GM20000 (cell line): ENCODE data around the gene IRX2.

Experiments used
- DNase-seq: peaks from one replicate; pipeline ENCODE4 v3.0.0; 2012; ENCODE audit warnings: low spot score
- CTCF ChIP-seq: IDR thresholded peaks from 2 replicates; pipeline ENCODE4 v1.5.1; 2012; ENCODE audit warnings: mild to moderate bottlenecking, control low read depth; ENCODE audit errors: extremely low read depth, missing control alignments

The IRX2 gene

GRCh38 chr5:2761921-2762488 is 10.5 kb upstream of the IRX2 start:
- no peak for TF ChIP-seq CTCF
- DNase-seq = no peak

DNA sequence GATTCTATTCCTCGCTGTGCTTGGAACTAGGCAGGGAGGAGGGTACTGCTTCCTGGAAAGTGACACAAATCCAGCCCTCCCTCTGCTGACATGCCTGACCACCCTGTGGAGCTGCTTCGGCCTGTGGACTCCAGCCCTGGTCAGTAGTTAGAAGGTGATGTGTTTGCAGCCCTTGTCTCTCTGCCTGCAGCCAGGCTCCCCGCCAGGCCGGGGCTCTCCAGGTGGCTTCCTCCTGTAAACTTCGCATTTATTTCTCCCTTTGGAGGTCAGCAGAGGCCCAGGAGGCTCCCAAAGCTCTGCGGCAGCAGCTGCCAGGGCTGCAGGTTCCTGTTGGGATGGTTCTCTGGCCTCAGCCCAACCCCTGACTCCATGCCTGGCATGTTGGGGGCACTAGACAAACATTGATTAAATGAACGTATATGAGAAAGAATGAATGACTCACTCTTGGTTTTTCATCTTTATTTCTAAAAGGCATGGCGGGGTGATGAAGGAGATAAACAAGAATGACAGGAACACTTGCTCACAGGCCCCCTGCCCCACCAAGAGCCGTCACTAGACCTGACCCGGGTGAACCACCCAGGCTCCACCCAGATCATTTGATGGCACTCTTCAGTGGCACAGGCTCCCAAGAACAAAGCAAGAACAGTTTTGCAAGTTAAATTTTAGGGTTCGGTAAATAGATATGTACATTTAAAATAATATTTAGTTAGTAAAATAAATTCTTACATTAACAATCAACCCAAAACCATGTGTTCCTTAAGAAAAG is 8.4 kb upstream of the IRX2 start:
- TF ChIP-seq CTCF = no peak
- DNase-seq = no peak

- no peak for TF ChIP-seq CTCF
These were observed 7.6 kb upstream of the IRX2 start for GRCh38 chr5:2759091-2759490.

DNA sequence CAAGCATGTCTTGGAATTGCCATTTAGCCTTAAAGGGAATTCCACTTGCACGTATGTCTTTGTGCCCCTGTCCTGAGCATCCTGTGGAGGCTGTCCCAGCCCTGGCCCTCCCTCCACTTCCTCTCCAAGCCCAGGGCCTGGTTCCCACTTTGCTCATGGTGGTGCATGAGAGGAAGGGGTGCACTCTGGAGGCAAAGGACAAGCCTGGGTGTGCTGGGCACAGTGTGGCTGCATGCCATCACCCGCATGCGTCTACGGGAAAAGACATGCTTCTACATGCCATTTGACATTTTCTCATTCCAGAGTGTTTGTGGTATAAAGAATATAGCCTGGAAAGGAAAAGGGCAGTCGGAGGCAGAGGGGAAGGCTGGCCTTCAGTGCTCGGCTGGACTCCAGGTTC is 7.2 kb upstream of the IRX2 start:
- DNase-seq = no peak
- no peak for TF ChIP-seq CTCF

More at GRCh38 chr5:2759091-2759490, 7.6 kb upstream of the IRX2 start:
- DNase-seq = no peak

DNA sequence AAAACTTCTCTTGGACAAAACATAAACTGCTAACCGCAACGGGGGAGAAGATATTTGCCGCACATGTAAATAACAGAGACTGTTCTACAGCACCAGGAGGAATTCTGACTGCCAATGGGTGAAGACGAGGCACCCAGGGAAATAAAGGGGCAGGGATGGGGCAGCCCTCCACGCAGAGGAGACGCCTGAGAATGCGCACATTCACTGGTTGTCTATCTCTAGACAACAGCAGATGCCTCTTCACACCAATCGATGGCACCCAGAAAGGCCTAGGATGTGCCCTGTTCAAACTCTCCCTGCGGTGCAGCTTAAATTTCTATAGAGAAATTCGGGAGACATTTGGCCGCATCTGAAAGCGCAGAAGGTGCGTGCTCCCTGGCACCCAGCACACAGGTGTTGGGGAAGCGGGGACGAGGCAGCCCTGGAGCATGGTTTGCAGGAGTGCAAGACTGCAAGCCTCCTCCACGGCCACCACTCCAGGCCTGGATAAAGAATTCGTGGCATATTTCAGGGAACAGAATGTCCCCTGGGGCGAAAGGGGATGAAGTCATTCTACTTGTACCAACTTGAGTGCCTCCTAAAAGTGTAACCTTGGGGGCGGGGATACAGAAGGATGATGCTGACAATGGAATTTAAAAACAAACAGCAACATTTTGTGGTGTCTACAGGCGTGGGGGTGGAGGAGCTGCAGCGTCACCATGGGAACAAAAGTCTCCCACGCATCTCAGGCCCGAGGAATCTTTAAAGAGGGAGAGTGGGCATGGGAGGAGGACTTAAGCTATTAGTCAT is 6.3 kb upstream of the IRX2 start:
- DNase-seq = no peak
- no peak for TF ChIP-seq CTCF

DNA sequence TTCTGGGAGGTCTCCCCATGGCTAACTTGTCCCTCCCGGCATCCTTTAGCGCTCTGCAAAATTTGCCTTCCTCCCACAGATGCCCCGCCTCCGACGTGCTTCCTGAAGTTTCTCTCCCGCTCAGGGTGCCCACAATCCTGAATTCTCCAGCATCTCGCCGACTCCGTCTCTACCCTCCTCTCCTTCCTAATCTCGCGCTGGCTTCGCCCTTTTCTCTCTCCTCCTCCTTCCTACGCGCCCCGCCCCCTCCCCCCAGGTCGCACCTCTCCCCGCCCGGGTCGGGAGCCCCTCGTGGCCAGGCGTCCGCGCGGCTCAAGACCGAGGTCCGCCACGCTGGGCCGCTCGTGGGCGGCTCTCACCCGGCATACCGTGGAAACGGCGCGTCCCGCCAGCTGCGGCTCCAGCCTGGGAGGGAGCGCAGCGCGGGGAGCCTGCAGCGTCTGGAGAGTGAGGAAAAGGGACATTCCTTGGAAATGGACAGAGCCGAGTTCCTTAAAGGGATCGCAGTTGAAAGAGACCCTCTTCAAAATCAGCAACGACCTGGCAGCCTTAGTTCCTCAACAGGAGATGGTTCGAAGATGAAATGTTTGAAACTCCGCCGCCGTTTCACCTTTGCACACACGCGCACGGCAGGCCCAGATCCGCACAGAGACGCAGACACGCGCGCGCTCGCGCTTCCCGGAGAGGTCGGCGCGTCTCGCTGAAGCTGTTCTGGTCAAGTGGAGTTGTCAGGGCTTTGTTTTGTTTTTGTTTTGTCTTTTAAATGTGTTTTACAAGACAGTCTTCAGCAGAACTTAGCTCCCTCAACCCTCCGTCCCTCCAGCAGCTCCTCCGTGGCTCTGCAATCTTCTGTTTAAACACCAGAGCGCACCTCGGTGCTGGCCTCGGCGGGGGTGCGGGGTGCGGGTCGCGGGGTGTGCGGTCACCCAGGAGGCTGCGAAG is 5.0 kb upstream of the IRX2 start:
- TF ChIP-seq CTCF = no peak
- no peak for DNase-seq
